Loucy (cell line): ENCODE measurements around the gene NPAT.

Source experiments
- CTCF ChIP-seq: fragments of 200-600 bp; sonication (generic); conservative IDR thresholded peaks from 2 replicates; pipeline ENCODE4 v1.5.1; 2014; ENCODE audit warnings: mild to moderate bottlenecking, antibody characterized with exemption, low read length
- EZH2phosphoT487 ChIP-seq: fragments of 200-600 bp; IDR thresholded peaks from 2 replicates; pipeline ENCODE4 v1.6.1; 2018; ENCODE audit warnings: antibody characterized with exemption, mild to moderate bottlenecking, moderate library complexity, borderline replicate concordance

GRCh38 chr11:108198833-108199232, 23.6 kb downstream of the NPAT start:
- no peak for TF ChIP-seq CTCF
- TF ChIP-seq EZH2phosphoT487: no peak
